GM19351 (cell line): Measurements from ENCODE around the gene SLC25A30.
"Not testable (repeated sequence)": the region's sequence is repeated elsewhere in the genome, so short reads cannot be mapped to it uniquely, and the experiment has no call there.

ENCODE experiments used
- ATAC-seq: cut with Tn5 transposase; IDR thresholded peaks from one replicate; pipeline ENCODE4 v1.9.1; 2021; ENCODE audit warnings: mild to moderate bottlenecking, moderate library complexity; ENCODE audit not compliant: unreplicated experiment

SLC25A30 gene

GRCh38 chr13:45392811-45393210, 25.4 kb downstream of the SLC25A30 start:
- no peak for ATAC-seq

DNA sequence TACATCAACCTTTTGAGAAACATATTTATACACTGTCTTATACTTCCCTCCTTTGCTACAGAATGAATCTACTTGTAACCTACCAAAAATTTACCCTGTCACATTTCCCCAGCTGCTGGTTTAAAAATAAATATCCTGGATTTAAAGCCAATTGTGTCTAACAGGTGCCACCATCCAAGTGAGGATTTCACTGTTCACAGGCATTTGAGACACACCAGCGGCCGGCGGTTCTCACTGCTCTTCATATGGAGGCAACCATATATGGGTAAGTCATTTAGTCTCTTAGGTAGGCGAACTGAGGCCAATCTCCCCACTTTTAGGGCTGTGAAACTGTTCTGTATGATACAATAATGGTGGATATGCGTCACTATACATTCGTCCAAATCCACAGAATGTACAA, 26.2 kb downstream of the SLC25A30 start:
- ATAC-seq: no peak

GRCh38 chr13:45391128-45391527, 27.0 kb downstream of the SLC25A30 start:
- ATAC-seq: not testable (repeated sequence)

DNA sequence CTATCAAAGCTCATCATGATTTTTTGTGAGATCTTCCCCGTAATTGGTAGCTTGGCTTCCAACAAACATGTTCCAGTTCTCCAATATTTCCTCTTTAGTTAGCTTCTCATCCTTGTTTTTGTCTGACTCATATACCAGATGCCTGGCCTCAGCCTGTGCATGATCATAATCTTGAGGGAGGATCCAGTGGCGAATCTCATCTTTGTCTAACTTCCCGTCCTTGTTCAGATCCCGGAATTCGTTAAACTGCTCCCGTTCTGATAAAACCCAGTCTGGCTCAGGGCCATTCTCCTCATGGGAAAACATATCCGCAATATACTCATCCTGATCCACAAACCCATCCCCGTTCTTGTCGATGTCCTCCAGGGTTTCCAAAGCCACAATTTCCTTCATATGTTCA, 27.8 kb downstream of the SLC25A30 start:
- not testable (repeated sequence) for ATAC-seq

DNA sequence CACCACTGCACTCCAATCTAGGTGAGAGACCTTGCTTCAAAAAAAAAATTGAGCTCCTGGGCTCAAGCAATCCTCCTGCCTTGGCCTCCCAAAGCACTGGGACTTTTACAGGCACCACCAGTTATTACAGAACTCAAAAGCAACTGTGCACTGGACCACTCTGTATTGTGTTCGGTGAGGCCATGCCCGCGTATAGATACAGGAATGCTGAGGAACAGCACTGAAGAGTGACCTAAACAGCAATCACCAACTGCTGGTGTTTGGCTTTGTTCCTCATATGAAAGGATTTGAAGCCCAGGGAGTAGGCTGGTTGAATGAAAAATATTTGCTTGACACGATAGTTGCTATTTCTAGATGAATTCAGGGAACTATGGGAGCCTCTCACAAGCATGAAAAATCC, 29.5 kb downstream of the SLC25A30 start:
- ATAC-seq: no peak

GRCh38 chr13:45386892-45387575, 31.1 kb downstream of the SLC25A30 start:
- ATAC-seq: not testable (repeated sequence)

DNA sequence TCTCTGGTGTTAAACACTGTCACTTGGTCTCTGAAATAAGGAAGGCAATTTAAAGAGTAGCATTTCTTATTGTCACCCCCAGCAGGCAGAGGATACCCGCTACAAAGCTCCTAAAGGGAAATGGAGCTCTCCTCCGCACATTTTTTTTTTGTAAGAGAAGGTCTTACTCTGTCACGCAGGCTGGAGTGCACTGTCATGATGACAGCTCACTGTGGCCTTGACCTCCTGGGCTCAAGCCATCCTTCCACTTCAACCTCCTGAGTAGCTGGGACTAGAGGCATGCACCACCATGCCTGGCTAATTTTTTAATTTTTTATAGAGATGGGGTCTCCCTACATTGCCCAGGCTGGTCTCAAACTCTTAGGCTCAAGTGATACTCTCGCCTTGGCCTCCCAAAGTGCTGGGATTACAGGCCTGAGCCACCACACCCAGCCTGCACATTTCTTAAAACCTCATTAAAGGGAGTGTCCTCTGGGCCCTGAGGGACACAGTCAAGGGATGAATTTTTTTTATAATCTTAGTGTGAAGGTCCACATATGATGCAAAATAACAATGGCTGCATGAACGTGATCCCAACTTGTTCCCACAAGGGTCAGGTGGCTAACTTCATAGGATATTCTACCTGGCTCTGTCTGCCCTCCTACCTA, 32.1 kb downstream of the SLC25A30 start:
- no peak for ATAC-seq

DNA sequence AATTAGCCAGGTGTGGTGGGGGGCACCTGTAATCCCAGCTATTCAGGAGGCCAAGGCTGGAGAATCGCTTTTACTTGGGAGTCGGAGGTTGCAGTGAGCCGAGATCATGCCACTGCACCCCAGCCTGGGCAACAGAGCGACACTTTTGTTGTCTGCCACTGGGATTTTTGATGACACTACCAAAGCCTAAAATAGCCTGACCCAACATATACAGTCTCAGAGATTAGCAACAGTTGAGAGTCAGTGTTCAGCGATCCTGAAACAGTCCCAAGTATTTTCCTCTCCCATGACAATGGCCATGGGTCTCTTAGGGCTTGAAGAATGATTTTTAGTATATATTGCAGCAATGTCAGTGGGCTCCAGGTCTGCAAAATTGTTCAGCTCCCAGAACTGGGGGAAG, 32.9 kb downstream of the SLC25A30 start:
- ATAC-seq: no peak

DNA sequence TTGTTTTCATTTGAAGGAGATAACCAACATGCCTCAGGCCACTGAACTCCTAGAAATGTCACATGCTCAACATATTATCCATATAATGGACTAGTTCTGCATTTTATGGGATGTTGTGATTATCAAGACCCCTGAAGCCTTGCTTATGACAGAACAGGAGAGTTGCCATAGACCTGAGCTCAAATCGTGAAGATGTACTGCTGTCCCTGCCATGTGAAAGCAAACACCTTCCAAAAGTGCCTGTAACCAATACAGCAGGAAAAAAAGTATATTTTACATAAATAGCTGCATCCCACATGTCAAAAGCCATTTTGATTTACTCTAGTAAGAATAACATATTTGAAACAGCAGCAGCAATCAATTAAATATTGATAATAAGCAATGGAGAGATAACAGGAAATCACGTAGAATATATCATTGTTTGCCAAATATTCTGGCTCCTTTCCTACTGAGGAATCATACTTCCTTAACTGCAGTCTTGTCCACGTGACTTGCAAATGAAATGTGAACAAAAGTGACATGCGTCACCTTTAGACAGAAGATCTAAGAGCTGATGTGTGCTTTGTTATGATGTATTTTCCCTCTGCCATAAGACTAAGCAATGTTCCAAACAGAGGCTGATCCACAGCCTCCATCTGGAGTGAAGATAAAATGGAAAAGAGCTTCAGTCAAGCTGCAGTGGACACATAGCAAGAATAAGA, 33.5 kb downstream of the SLC25A30 start:
- ATAC-seq: no peak

GRCh38 chr13:45382739-45383138, 35.4 kb downstream of the SLC25A30 start:
- ATAC-seq: not testable (repeated sequence)

GRCh38 chr13:45381196-45381595, 37.0 kb downstream of the SLC25A30 start:
- ATAC-seq: no peak

GRCh38 chr13:45380708-45381107, 37.5 kb downstream of the SLC25A30 start:
- not testable (repeated sequence) for ATAC-seq

DNA sequence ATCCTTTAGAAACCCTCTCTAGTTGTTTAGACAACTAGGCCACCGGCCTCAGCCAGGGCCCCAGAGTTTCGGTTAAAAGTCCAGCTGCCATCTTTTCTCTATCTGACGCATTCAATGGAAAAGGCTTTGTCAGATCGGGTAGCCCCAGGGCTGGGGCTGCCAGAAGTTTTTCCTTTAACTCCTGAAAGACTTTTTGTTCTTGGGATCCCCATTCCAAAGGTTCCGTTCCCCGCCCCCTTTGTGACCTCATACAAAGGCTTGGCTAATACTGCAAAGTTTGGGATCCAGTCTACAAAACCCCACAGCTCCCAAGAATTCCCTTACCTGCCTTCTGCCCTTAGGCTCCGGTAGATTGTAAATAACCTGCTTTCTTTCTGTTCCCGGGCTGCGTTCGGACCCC, 38.7 kb downstream of the SLC25A30 start:
- not testable (repeated sequence) for ATAC-seq

- not testable (repeated sequence) for ATAC-seq
These were observed 39.4 kb downstream of the SLC25A30 start for GRCh38 chr13:45378786-45379185.

GRCh38 chr13:45377314-45377713, 40.9 kb downstream of the SLC25A30 start:
- ATAC-seq: not testable (repeated sequence)

- ATAC-seq: not testable (repeated sequence)
These were observed 41.5 kb downstream of the SLC25A30 start for GRCh38 chr13:45376651-45377050.

DNA sequence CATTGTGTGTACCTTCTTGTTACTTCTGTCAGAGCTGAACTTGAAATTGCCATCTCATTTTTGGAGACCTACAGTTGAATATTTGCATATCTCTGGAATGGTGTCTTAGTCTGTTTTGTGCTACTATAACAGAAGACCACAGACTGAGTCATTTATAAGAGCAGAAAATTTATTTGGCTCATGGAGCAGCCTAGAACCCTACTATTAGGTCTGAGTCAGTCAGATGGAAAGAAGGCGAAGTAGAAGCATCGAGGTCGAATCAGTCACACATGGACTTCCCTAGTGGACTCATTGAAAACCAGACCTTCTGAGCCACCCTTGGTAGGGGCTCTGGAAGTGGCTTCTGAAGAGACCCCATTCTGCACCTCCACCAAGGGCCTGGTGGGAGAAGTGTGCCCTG, 43.3 kb downstream of the SLC25A30 start:
- no peak for ATAC-seq

DNA sequence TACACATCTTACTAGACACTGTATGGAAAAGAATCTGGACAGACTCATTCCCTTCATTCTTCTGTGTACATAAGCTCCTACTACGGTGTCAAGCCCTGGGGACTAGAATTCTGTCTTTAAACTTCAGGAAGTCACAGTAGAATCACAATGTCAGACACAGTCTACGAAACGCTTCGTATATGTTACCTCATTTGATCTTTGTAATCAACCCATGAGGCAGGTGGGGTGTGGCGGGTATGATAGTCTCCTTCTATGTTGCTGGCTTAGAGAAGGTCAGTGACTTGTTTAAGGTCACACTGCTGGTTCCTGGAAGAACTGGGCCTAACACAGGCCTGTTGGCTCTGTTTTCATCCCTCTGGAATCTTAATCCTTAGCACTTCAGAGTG, 45.0 kb downstream of the SLC25A30 start:
- ATAC-seq: no peak

DNA sequence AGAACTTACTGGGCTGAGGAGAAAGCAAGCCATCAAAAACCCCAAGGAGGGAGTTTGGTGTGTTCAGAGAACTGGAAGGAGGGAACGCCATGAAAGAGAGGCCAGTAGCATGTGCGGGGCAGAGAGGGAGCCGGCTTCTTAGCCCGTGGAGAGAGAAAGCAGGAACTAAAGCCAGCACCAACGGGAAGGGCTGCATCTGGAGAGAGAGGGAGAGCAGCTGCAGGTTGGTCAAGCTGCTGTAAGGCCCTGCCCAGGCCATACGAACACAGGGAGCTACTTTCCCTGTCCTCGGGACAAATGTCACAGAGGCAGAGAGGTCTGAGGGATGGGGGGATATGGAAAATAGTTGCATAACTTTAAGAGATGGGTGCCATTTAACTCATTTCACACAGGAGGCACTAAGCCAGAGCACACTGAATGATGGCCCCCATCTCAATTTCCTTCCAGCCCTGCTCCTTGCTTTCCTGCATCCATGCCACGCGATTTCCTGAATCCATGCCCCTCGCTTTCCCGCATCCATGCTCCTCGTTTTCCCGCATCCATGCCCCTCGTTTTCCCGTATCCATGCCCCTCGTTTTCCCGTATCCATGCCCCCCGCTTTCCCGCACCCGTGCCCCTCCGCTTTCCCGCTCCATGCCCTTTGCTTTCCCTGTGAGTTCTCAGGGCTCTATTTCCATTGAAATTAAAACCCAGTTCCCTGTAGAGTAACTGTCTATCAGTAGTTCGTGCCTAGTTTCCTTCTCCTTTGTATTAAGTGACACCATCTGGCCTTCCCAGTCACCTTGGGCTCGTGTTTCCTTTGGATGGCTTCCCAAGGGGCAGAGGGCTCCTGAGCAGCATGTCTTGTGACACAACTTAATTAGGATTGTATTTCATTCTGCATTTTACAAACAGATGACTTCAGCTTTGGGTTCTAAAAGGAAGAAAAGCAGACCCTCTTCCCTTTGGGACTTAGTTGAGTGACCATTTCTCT, 45.7 kb downstream of the SLC25A30 start:
- ATAC-seq: no peak

DNA sequence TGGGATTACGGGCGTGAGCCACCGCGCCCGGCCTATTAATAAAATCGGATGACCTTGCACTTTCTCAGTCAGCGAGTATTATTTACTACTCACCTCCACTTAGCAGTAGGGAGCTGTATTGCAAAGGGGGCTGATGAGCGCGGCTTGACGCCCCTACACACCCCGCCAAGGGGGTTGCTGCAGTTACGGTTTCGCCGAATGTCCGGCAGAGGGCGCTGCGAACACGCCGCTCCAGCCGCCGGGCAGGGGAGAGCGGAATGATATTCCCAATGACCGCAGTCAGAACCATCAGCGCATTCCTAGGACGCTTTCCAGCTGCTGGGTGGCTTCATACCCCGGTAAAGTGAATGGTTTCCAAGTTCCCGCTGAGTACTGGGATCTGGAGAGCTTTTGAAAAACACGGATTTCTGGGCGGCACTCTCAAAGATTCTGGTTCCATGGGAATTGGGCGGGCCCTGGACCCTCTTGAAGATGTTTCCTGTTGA, 47.2 kb downstream of the SLC25A30 start:
- no peak for ATAC-seq

DNA sequence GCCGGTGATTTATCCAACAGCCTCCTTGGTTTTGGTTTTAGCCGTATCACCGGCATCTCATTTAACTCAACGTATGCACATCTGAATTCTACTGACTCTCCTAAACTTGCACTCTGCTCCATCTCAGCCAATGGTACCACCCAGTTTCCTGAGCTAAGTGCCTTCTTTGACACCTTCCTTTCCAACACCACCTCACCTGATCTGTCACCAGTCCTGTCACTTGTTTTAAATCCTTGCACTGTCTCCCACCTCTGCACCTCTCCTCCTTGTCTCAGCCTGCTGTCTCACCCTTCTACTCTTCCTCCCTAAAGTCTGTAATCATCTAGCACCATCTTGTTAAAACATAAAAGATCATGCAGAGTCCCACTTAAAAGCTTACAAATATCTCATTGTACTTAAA, 49.1 kb downstream of the SLC25A30 start:
- ATAC-seq: no peak
